GM20000 (cell line): ENCODE results near the gene DCLK1.

ENCODE experiments used
- DNase-seq: peaks from one replicate; pipeline ENCODE4 v3.0.0; 2012; ENCODE audit warnings: low spot score
- CTCF ChIP-seq: IDR thresholded peaks from 2 replicates; pipeline ENCODE4 v1.5.1; 2012; ENCODE audit warnings: mild to moderate bottlenecking, control low read depth; ENCODE audit errors: extremely low read depth, missing control alignments

DCLK1 gene

GRCh38 chr13:35914662-35915061 lies 216.5 kb downstream of the DCLK1 start:
- DNase-seq: no peak

DNA sequence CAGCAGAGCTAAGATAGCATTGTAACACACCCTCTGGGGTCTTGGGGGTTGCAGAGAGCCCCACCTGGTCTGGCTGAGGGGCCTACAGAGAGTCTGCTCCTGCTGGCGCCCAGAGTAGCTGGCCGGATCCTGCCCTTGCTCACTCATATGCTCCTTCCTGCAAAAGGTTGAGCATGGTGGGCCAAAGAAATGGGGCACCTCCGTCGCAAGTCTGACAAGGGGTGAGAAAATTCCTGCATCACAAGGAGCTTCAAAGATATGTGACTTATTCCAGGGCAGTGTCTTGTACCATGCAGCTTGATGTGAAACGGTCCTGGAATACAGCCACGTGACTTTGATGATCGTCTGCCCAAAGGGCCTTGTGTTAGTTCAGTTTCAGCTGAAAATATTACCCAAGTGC lies 218.3 kb downstream of the DCLK1 start:
- no peak for DNase-seq
- no peak for TF ChIP-seq CTCF

More at GRCh38 chr13:35914662-35915061, 216.5 kb downstream of the DCLK1 start:
- TF ChIP-seq CTCF: no peak

- no peak for DNase-seq
- TF ChIP-seq CTCF: no peak
Measured at GRCh38 chr13:35909837-35910540, 221.2 kb downstream of the DCLK1 start.

DNA sequence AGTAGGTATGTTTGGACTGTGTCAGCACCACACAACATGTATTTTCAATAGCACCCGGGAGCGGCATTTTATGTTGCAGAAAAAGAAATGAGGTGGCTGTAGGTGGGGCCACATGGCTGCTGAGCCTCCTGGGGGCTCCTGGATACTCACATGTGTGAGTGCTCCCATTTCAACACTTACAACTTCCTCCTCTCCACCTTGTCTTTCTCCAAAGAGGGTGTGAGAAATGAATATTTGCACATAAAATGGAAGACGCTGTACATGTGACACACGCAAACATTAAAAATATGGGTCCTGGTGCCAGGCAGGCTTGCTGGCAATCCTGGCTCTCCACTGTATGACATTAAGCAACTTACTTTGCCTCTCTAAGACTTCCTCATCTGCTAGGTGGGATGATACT lies 222.1 kb downstream of the DCLK1 start:
- no peak for DNase-seq
- TF ChIP-seq CTCF: no peak

- TF ChIP-seq CTCF: no peak
- DNase-seq: no peak
Measured at GRCh38 chr13:35908226-35908625, 223.0 kb downstream of the DCLK1 start.

DNA sequence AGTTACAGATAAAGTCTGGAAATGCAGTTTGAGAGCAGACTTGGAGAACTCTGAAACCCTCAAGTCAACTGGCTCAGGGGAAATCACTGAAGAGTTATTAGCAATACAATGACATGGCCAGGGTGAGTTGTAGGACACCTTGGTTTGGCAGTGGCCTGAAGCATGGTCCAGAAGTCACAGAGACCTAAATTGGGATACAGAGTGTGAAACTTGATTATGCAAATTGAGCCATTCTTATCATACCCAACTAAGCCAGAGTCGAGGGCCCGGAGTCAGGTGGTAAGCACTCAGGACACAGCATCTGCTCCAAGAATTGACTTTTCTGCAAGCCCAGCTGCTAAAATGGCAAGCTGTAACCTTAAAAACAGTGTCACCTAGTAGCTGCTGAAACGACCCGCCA lies 224.5 kb downstream of the DCLK1 start:
- no peak for TF ChIP-seq CTCF
- DNase-seq: no peak

- no peak for TF ChIP-seq CTCF
- no peak for DNase-seq
Measured at GRCh38 chr13:35903075-35903474, 228.1 kb downstream of the DCLK1 start.
